K562 (cell line): ENCODE results near the gene MCU. TPM values are rescaled to one million over a fixed set of nuclear protein-coding genes. Genes with fewer than 3 reads are reported as not detected.

ENCODE experiments used
- ARNT ChIP-seq, 2 experiments: fragments of 450-650 bp; IDR thresholded peaks; 2 replicates each; pipeline ENCODE4 v1.6.1; 2016; ENCODE audit warnings: mild to moderate bottlenecking in 1 of 2
- BCL6 ChIP-seq: fragments of 250-450 bp; sonication (Bioruptor Pico); IDR thresholded peaks from 2 replicates; pipeline ENCODE4 v1.4.0; 2020
- BMI1 ChIP-seq: fragments of 150-350 bp; IDR thresholded peaks from 2 replicates; pipeline ENCODE4 v1.6.1; 2014; ENCODE audit warnings: low read length
- E2F3 ChIP-seq: fragments of 250-450 bp; sonication (Bioruptor Pico); IDR thresholded peaks from 2 replicates; pipeline ENCODE4 v1.4.0; 2020; ENCODE audit warnings: mild to moderate bottlenecking
- FOSL1 ChIP-seq: fragments of 200-800 bp; sonication (Bioruptor generic); conservative IDR thresholded peaks from 2 replicates; pipeline ENCODE4 v1.6.1; 2016; ENCODE audit warnings: missing genetic modification characterization, missing compliant biosample characterization
- FOXA1 ChIP-seq: fragments of 450-650 bp; IDR thresholded peaks from 2 replicates; pipeline ENCODE4 v1.6.1; 2016; ENCODE audit warnings: mild to moderate bottlenecking, borderline replicate concordance
- GABPB2 ChIP-seq: fragments of 250-450 bp; sonication (Bioruptor Pico); conservative IDR thresholded peaks from 2 replicates; pipeline ENCODE4 v1.5.1; 2021; ENCODE audit warnings: mild to moderate bottlenecking
- HLTF ChIP-seq: fragments of 450-650 bp; IDR thresholded peaks from 2 replicates; pipeline ENCODE4 v1.6.1; 2016
- IRF2 ChIP-seq: sonication (generic); formaldehyde crosslinking; IDR thresholded peaks from 2 replicates; pipeline ENCODE4 v1.8.1; 2022; ENCODE audit warnings: mild to moderate bottlenecking, missing genetic modification reagents
- MEF2D ChIP-seq: conservative IDR thresholded peaks from 2 replicates; pipeline ENCODE4 v1.6.1; 2016; ENCODE audit warnings: low read depth, missing genetic modification characterization, missing compliant biosample characterization
- MIER1 ChIP-seq: fragments of 450-650 bp; IDR thresholded peaks from 2 replicates; pipeline ENCODE4 v1.6.1; 2016; ENCODE audit warnings: antibody characterized with exemption, mild to moderate bottlenecking, low read depth
- NFATC3 ChIP-seq: fragments of 450-650 bp; IDR thresholded peaks from 2 replicates; pipeline ENCODE4 v1.6.1; 2017; ENCODE audit warnings: mild to moderate bottlenecking
- PHB ChIP-seq: fragments of 250-450 bp; sonication (Bioruptor Pico); IDR thresholded peaks from 2 replicates; pipeline ENCODE4 v1.5.0; 2021
- POLR2H ChIP-seq: IDR thresholded peaks from 2 replicates; pipeline ENCODE4 v1.6.1; 2016; ENCODE audit warnings: missing genetic modification characterization, low read depth, mild to moderate bottlenecking, control low read depth, missing compliant biosample characterization, moderate library complexity
- PTTG1 ChIP-seq: fragments of 450-650 bp; IDR thresholded peaks from 2 replicates; pipeline ENCODE4 v1.6.1; 2016; ENCODE audit warnings: low read depth, mild to moderate bottlenecking, missing genetic modification characterization, missing compliant biosample characterization
- SAFB2 ChIP-seq: fragments of 200-400 bp; formaldehyde crosslinking; IDR thresholded peaks from 2 replicates; pipeline ENCODE4 v1.6.1; 2018; ENCODE audit warnings: borderline replicate concordance, low read length, low read depth, moderate library complexity; ENCODE audit not compliant: severe bottlenecking
- SMAD2 ChIP-seq: fragments of 150-350 bp; IDR thresholded peaks from 2 replicates; pipeline ENCODE4 v1.6.1; 2014; ENCODE audit warnings: low read depth, mild to moderate bottlenecking, low read length
- YBX1 ChIP-seq: fragments of 450-650 bp; IDR thresholded peaks from 2 replicates; pipeline ENCODE4 v1.7.1; 2016; ENCODE audit warnings: mild to moderate bottlenecking
- ZNF444 ChIP-seq: fragments of 250-450 bp; sonication (Bioruptor Pico); IDR thresholded peaks from 2 replicates; pipeline ENCODE4 v1.4.0; 2020; ENCODE audit warnings: mild to moderate bottlenecking, moderate library complexity
- polyA plus RNA-seq, 8 experiments: library from polyadenylated mRNA; depleted of rRNA in 4 of 8; stranded (reverse) in 5 of 8; unstranded in 3 of 8; fragments of >200 nt; fragmentation: Nextera tagmentation in 2 of 8; fragmentation: Illumina TruSeq in 1 of 8; extraction: Ambion mirVana in 2 of 8; extraction: Trizol in 1 of 8; gene quantifications; 2 replicates each; pipeline versions ENCODE4 v1.2.1 to v1.2.3, GENCODE V29; 2011 to 2014; ENCODE audit warnings: inconsistent platforms in 1 of 8, missing spikeins in 1 of 8
- total RNA-seq, 7 experiments: library from RNA; depleted of rRNA in 6 of 7; stranded (reverse); fragments of >200 nt in 6 of 7; fragmentation: Illumina TruSeq in 2 of 7; extraction: Trizol in 2 of 7; gene quantifications; 2 replicates each; pipeline versions ENCODE4 v1.2.1 to v1.2.3, GENCODE V29; 2011 to 2021; ENCODE audit warnings: low replicate concordance in 1 of 7
- TF ChIP-seq, protein P1 (sequence below): conservative IDR thresholded peaks from 2 replicates; pipeline ENCODE4 v1.6.1; 2011; ENCODE audit warnings: low read depth, mild to moderate bottlenecking, low read length; ENCODE audit not compliant: control insufficient read depth
- TF ChIP-seq, protein P2 (sequence below): sonication (generic); formaldehyde crosslinking; IDR thresholded peaks from 2 replicates; pipeline ENCODE4 v1.8.1; 2022; ENCODE audit warnings: missing genetic modification reagents
- TF ChIP-seq, protein P3 (sequence below): fragments of 450-650 bp; formaldehyde crosslinking; IDR thresholded peaks from 2 replicates; pipeline ENCODE4 v1.4.0; 2022; ENCODE audit warnings: missing genetic modification characterization
- TF ChIP-seq, protein P4 (sequence below): sonication (generic); formaldehyde crosslinking; IDR thresholded peaks from 2 replicates; pipeline ENCODE4 v1.8.0; 2023; ENCODE audit warnings: mild to moderate bottlenecking, missing genetic modification reagents

Gene MCU
- total and polyA plus RNA-seq, 9 of the 15 experiments (the other 6 are each of a cell fraction or from before 2014, with no cell fraction given) = 8.2 to 88.8 (median 21.3) TPM

DNA sequence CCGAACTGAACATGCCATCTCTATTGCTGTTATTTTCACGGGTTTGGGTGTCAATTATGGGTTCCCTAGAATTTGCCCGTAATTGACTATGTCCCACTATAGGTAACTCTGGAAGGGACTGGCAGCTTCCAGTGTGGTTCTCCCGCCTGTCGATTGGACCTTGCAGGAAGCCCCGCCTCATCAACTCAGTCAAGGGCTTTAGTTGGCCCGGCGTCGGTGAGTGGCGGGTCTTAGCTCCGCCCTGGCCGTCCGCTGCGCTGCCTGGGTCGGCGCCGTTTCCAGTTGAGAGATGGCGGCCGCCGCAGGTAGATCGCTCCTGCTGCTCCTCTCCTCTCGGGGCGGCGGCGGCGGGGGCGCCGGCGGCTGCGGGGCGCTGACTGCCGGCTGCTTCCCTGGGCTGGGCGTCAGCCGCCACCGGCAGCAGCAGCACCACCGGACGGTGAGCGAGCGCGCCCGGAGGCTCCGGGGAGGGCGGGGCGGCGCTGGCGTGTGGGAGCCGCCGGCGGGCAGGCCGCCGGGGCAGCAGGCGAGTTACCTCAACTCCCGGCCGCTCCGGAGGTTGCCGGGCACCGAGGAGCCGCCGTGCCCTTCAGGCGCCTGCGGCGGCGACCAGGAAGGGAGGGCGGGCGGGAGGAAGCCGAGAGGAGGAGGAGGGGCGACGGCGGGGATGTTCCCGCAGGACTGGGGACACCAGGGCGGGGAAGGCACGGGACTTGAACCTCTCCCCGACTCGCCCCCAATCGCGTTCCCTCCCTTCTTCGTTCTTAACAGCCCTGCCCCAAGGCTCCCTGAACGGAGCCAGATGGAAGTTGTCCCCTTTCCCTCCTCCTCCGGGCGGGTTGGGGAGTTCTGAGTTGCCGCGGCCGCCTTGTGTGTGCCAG is at the start of gene MCU (continued):
- no peak for TF ChIP-seq ARNT (IDR thresholded peaks at IDR 0.05)
- TF ChIP-seq ZNF444 (CRISPR knock-in tag) = no peak
- 0 out of 2 replicates have a peak, but pooled peaks have one; percentile 34 for TF ChIP-seq E2F3 (CRISPR knock-in tag)
- no peak for TF ChIP-seq FOSL1 (tag)
- no peak for TF ChIP-seq SAFB2
- TF ChIP-seq PHB (CRISPR knock-in tag) = no peak
- no peak for TF ChIP-seq SMAD2
- no peak for TF ChIP-seq BMI1
- no peak for TF ChIP-seq GABPB2
- TF ChIP-seq IRF2 (CRISPR knock-in tag) = no peak
- no peak for TF ChIP-seq FOXA1
- TF ChIP-seq MEF2D = no peak
- TF ChIP-seq YBX1 = no peak
- TF ChIP-seq MIER1 = no peak
- no peak for TF ChIP-seq BCL6
- TF ChIP-seq, protein P1, sequence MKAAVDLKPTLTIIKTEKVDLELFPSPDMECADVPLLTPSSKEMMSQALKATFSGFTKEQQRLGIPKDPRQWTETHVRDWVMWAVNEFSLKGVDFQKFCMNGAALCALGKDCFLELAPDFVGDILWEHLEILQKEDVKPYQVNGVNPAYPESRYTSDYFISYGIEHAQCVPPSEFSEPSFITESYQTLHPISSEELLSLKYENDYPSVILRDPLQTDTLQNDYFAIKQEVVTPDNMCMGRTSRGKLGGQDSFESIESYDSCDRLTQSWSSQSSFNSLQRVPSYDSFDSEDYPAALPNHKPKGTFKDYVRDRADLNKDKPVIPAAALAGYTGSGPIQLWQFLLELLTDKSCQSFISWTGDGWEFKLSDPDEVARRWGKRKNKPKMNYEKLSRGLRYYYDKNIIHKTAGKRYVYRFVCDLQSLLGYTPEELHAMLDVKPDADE = peak; percentile 76
- TF ChIP-seq NFATC3 = no peak
- peak; percentile 88 for TF ChIP-seq POLR2H
- TF ChIP-seq, protein P2, sequence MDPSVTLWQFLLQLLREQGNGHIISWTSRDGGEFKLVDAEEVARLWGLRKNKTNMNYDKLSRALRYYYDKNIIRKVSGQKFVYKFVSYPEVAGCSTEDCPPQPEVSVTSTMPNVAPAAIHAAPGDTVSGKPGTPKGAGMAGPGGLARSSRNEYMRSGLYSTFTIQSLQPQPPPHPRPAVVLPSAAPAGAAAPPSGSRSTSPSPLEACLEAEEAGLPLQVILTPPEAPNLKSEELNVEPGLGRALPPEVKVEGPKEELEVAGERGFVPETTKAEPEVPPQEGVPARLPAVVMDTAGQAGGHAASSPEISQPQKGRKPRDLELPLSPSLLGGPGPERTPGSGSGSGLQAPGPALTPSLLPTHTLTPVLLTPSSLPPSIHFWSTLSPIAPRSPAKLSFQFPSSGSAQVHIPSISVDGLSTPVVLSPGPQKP (CRISPR knock-in tag) = no peak
- TF ChIP-seq, protein P3, sequence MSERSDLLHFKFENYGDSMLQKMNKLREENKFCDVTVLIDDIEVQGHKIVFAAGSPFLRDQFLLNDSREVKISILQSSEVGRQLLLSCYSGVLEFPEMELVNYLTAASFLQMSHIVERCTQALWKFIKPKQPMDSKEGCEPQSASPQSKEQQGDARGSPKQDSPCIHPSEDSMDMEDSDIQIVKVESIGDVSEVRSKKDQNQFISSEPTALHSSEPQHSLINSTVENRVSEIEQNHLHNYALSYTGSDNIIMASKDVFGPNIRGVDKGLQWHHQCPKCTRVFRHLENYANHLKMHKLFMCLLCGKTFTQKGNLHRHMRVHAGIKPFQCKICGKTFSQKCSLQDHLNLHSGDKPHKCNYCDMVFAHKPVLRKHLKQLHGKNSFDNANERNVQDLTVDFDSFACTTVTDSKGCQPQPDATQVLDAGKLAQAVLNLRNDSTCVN (CRISPR knock-in tag) = no peak
- no peak for TF ChIP-seq HLTF
- TF ChIP-seq, protein P4, sequence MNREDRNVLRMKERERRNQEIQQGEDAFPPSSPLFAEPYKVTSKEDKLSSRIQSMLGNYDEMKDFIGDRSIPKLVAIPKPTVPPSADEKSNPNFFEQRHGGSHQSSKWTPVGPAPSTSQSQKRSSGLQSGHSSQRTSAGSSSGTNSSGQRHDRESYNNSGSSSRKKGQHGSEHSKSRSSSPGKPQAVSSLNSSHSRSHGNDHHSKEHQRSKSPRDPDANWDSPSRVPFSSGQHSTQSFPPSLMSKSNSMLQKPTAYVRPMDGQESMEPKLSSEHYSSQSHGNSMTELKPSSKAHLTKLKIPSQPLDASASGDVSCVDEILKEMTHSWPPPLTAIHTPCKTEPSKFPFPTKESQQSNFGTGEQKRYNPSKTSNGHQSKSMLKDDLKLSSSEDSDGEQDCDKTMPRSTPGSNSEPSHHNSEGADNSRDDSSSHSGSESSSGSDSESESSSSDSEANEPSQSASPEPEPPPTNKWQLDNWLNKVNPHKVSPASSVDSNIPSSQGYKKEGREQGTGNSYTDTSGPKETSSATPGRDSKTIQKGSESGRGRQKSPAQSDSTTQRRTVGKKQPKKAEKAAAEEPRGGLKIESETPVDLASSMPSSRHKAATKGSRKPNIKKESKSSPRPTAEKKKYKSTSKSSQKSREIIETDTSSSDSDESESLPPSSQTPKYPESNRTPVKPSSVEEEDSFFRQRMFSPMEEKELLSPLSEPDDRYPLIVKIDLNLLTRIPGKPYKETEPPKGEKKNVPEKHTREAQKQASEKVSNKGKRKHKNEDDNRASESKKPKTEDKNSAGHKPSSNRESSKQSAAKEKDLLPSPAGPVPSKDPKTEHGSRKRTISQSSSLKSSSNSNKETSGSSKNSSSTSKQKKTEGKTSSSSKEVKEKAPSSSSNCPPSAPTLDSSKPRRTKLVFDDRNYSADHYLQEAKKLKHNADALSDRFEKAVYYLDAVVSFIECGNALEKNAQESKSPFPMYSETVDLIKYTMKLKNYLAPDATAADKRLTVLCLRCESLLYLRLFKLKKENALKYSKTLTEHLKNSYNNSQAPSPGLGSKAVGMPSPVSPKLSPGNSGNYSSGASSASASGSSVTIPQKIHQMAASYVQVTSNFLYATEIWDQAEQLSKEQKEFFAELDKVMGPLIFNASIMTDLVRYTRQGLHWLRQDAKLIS = peak; percentile 50; the same call in 1 of the 2 replicates
- TF ChIP-seq PTTG1 (tag) = no peak
